GM19468 (cell line): Measurements from ENCODE around the gene FAM174C.
"Not testable (repeated sequence)": the region's sequence is repeated elsewhere in the genome, so short reads cannot be mapped to it uniquely, and the experiment has no call there.

ENCODE experiments used
- ATAC-seq: cut with Tn5 transposase; IDR thresholded peaks from one replicate; pipeline ENCODE4 v1.9.1; 2021; ENCODE audit warnings: mild to moderate bottlenecking, moderate library complexity, moderate number of reproducible peaks; ENCODE audit not compliant: unreplicated experiment; ENCODE audit errors: extremely low read depth

FAM174C gene

DNA sequence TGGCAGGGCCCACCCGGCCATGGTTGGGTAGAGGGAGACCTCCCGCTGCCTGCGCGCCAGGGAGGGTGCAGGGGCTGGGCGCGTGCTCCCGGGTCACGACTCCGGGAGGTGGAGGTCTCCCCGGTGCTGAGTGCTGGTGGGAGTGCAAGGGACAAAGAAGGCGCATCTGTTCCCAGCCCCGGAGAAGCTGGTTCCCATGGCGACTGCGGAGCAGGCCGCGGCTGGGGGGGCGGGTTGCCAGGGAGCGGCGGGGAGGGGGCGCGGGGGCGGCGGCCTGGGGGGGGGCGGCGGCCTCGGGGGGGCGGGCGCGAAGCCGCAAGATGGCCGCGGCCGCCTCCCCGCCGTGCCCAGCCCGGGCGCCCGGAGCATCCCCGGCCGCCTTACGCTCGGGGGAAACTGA lies 38.8 kb upstream of the FAM174C start:
- ATAC-seq = no peak

DNA sequence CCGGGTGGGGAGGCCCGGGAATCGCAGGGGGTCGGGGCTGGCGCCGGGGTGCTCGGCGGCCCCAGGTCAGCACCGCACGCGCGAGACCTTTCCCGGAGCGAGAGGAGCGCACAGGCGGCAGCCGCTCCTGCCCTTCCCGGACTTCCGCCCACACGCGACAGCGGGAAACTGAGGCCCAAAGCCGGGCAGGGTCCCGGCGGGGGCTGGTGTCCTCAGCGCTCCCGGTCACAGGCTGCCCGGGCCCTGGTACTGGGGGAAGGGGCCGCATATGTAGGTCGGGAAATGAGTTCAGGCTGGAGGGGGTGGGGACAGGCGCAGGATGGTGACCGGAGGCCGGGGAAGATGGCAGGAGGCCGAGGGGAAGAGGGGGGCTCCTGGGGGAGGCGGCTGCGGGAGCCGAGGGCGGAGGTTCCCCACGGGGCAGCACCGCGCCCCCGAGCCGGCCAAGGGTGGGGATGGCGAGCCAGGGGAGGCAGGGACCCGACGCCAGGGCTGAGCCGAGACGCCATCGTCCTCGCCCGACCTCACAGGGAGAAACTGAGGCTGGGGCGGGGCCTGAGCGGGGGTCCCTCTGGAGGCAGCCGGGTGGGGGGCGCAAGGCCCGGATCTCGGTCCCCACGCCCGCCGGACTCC lies 38.2 kb upstream of the FAM174C start:
- no peak for ATAC-seq

DNA sequence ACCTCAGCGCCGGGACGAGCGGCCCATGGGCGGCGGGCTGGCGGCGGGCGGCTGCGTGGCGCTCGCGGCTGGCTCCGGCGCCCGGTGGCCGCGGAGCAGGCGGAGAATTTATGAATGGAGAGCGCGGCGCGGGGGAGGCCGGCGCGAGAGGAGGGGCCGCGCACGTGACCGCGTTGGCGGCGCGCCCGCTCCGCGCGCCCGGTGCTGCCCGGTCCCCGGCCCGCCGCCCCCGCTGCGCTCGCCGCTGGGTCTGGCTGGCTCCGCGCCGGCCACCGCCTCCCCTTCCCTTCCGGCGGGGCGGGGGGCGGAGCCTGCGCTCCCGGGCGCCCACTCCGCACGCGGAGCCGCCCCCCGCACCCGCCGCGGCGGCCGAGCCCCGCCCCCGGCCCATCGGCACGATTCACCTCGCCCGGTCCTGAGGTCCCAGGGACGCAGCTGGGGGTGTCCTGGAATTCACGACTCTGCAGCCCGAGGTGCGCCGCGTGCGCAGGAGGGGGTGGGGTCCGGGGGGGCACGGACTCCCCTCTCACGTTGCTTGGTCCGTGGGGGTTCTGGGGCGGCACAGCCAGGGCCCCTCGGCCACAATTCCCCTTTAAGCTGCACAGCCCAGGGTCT lies 37.5 kb upstream of the FAM174C start, which contains the start of gene CBARP:
Gene CBARP, minus strand, starts transcription at position 252 of the 615 bp plus-strand sequence. CDS start 1,905 bp downstream, outside the sequence.
- no peak for ATAC-seq

DNA sequence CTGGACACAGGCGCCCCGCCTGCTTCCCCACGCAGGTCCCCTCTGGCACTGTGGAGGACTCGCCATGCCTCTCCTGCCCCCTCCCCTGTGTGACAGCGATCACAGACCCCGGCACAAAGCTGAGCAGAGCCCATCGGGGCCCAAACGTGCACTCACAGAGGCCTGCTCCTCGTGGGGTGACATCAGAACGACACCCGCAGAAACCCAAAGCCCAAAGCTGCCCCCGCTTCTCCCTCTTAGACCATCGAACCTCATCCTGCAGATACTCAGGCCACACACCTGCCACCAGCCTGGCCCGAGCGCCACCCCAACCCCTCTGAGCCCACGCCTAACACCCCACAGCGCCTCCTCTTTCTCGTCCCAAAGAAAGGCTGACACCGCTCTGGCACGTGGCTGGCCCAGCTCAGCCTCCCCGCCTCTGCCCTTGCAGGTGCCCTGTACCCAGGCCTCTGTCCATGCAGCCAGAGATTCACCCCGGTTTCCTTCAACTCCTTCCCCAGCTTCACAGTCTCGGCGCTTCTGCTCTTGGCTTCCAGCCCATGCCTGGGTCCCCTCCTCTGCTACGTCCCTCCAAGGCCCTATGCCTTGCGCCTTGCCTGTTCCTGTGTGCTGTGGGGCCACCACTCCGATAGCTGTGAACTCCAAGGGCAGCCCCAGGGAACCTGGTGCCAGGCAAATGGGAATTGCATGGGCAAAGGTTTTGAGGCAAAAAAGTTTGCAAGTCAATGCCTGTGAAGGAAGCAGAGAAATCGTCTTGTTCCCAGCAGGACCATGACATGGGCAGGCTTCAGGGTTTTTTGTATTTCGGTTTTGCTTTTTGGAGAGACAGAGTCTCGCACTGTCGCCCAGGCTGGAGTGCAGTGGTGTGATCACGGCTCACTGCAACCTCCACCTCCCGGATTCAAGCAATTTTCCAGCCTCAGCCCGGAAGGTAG lies 36.7 kb upstream of the FAM174C start:
- ATAC-seq = no peak

DNA sequence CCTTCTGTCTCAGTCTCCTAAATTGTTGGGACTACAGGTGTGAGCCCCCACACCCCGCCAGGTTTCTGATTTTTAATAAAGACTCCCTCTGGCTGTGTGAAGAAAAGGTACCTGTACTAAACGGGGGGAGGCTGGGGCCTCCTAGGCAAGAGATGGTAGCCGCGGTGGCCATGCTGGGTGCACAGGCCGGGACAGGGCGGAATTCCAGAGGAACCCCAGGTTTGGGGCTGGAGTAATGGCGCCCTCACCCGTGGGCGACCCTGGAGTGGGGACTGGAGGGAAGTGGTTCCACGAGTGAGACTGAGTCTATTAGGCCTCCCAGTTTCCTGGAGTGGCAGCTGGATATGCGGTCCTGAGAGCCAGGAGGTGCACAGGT lies 35.9 kb upstream of the FAM174C start:
- ATAC-seq = no peak

DNA sequence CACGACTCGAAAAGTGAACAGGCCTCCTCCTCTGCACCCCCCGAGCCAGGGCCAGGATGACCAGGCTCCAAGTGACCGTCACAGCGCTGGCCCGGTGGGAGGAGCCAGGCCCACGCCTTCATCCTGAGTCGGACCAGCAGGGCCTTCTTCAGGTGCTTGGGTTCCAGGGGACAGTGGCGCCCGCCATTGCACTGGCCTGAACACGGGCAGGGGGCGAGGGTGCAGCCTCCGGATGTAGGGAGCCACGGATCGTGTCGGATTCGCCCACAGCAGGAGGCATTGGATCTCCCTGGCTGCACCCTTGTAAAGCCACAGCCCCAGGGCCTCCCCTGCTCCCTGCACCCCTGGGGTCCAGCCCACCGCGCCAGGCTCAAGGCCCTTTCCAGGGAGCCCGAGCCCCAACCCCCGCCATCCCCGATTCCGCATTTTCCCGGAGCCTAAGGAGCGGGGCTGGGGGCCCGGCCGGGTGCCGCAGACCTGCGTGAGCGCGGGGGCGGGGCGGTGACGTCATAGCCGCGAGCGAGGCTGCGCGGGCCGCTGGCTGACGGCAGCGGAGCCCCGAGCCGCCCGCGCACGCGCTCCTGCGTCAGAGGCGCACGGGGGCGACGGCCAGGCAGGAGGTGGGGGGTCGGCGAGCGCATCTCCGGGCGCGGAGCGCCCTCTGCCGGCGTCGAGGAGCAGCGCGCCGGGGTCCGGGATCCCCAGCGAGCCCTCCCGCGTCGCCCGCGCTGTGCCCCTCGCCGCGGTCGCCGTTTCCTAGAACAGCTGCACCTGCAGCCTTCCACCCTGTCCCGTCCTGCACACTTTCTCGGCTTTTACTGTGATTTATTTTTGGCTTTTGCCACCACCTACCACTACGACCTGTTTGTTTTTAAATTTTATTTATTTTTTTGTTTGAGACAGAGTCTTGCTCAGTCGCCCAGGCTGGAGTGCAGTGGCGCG lies 35.3 kb upstream of the FAM174C start:
- no peak for ATAC-seq

DNA sequence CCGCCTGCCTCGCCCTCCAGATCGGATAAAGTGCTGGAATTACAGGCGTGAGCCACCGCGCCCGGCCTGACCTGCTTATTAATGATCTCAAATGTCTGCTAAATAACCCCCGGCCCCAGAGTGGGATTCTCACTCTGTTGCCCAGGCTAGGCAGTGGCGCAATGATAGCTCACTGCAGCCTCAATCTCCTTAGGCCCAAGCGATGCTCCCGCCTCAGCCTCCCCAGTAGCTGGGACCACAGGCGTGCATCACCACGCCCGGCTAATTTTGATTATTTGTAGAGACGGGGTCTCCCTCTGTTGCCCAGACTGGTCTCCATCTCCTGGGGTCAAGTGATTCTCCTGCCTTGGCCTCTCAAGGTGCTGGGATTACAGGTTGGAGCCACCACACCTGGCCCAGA lies 34.4 kb upstream of the FAM174C start:
- no peak for ATAC-seq

DNA sequence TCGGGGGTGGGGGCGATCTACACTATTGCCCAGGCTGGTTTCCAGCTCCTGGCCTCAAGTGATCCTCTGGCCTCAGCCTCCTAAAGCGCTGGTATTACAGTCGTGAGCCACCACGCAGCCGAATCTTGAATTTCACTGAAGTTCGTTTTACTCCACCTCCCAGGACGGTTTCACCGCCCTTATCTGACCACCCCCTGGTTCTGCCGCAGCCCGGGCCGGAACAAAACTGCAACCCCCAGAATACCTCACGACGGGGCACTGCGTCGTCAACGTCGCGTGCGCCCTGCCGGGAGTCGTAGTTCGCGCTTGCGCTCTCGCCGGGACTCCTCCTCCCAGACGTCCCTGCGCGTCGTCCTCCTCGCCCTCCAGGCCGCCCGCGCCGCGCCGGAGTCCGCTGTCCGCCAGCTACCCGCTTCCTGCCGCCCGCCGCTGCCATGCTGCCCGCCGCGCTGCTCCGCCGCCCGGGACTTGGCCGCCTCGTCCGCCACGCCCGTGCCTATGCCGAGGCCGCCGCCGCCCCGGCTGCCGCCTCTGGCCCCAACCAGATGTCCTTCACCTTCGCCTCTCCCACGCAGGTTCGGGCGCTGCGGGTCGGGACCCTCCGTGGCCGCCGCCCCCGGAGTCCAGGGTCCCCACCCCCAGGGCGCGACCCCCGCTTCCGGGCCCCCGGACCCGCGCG lies 33.8 kb upstream of the FAM174C start, which contains the start of gene ATP5F1D:
Gene ATP5F1D, plus strand, starts transcription at position 335 of the 679 bp plus-strand sequence. Its CDS starts 100 bp downstream, at position 435.
- ATAC-seq = peak; percentile 39

DNA sequence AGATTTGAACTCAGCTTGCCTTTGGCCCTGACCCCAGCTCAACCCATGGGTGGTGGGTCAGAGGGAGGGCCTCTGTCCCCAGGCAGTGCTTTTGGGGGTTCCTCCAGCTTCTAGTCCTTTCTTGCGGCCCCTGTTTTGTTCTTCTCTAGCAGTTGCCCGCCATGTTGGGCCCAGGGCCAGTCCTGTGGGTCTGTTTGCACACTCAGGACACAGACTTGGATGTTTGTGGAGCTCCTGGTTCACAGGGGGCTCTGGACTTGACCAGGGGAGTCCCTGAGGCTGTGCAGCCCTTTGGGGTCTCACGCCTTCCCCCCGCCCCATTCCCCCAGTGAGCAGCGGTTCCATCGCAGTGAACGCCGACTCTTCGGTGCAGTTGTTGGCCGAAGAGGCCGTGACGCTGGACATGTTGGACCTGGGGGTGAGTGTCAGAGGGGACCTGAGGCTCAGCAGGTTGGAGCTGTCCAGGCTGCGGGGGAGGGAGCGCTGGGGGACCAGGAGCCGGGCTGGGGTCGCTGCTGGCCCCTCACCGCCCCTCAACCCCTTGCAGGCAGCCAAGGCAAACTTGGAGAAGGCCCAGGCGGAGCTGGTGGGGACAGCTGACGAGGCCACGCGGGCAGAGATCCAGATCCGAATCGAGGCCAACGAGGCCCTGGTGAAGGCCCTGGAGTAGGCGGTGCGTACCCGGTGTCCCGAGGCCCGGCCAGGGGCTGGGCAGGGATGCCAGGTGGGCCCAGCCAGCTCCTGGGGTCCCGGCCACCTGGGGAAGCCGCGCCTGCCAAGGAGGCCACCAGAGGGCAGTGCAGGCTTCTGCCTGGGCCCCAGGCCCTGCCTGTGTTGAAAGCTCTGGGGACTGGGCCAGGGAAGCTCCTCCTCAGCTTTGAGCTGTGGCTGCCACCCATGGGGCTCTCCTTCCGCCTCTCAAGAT lies 31.3 kb upstream of the FAM174C start:
- no peak for ATAC-seq

DNA sequence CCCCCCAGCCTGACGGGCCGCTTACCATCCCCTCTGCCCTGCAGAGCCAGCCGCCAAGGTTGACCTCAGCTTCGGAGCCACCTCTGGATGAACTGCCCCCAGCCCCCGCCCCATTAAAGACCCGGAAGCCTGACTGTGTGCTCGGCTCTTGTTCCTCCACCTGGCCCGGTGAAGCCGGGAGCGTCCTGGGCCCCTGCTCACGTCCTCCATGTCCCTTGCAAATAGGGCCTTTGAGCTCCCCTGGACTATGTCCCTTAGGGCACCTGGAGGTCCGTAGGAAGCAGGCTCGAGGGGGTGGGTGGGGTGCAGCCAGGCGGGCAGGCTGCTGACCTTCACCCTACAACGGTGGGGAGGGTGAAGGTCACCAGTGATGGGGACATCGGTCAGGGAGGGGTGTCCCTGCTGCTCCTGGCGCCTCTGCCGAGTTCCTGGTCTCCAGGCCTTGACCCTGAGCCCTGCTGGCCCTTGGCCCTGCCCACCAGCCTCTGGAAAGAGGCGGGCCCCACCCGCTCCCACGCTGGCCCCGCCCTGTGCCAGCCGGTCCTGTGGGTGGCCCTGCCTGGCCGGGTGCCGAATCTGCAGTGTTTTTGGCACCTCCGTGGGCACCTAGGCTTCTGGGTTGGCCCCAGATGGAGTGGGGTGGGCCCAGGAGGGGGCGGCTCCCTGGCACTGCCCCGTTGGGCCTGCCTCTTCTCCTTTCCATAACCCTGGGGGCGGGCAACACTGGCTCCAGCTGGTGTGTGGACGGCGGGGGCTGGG lies 30.5 kb upstream of the FAM174C start:
- no peak for ATAC-seq

DNA sequence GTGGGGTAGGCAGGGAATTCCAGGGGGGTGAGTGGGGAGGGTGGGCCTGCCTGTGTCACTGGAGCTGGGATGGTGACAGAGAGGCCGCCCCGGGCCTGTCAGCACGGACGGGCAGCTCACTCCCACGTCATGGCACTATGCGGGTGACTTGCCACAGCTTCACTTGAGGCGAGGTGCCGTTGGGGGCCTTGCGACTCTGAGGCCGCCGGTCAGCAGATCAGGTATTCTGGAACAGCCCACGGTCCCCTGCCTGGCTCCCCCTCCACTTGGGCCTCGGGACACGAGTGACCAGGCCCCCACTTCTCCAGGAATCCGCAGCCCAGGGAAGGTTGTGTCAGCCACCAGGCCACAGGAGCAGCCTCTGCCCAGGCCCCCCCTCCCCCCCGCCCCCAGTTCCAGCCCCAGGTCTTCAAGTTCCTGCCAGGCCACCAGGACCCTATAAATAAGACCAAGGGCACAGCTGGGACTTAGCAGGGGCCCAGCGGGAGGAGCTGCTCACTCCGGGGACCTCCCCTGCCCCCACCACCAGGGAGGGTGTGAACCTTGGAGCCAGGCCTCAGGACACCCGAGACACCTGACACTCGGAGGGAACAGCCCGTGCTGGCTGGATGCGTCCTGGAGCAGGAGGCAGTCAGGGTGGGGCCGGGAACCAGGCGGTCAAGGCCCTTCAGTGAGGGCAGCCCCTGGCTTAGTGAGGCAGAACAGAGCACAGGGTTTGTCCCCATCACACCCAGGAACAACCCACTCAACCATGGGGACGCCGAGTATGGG lies 29.7 kb upstream of the FAM174C start:
- no peak for ATAC-seq

DNA sequence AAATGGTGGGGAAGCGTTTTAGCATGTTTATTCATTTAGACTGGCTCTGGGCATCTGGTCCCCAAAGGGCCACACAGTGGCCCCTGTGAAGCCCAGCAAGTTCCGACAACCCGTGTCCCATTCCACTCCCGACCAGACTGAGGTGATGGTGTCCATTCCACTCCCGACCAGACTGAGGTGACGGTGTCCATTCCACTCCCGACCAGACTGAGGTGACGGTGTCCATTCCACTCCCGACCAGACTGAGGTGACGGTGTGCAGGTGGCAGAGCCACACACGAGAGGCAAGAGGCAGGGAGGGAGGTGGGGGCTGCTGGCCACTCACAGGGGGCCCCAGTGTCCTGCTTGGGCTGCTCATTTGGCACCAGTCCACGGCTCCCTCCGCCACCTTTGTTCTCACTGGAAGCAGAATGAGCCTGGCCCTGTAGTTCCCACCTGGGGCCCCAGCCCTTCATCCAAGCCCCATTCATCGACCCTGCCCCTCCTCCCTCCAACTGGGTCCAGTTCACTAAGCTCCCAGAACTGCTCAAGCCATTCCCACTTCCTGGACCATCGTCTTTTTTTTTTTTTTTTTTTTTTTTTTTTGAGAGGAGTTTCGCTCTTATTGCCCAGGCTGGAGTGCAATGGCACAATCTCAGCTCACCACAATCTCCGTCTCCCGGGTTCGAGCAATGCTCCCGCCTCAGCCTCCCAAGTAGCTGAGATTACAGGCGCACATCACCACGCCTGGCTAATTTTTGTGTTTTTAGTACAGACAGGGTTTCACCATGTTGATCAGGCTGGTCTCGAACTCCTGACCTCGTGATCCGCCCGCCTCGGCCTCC lies 28.9 kb upstream of the FAM174C start:
- ATAC-seq = not testable (repeated sequence)

DNA sequence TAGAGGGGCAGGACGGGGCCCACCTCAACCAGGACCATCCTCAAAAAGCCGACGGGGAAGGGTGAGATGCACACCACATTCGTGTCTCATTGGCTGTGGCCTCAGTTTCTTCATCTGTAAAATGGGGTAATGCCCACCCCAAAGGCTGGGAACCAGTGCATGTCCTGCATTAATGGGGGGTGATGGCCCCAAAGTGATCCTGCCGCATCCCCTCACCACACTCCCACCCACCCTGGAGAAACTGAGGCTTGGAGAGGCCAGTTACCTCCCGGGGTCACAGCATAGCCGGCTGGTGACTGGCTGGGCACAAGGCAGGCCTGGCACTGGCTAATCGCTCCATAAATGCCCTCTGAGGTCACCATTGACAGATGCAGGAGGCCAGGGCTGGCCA lies 27.6 kb upstream of the FAM174C start:
- no peak for ATAC-seq

DNA sequence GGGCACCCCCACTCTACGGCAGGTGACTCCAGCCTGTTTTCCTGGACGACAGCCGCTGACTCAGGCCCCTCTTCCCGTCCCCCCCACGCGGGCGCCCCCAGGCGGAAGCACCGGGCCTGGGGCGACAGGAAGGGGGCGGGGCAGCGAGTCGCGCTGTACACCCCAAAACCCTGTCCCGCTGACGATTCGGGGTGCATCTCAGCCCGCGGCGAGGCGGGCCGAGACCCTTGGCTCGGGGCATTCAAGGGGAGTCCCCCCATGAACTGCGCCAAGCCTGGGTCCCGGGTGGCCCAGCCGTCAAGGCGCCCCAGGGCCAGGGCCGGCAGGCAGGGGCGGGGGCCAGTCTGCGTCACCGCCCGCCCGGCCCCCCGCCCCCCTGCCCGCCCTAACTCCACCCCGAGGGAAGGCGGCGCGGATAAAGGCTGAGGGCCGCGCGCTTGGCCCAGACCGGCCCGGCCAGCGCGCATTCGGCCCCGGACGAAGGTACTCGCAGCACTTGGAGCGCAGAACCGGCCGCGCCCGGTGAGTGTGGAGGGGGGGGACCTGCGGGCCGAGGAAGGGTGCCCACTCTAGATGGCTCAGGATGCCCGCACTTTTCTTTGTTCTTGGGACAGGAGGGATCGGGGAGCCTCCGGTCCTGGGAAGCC lies 27.1 kb upstream of the FAM174C start, which contains the start of gene MIDN:
Gene MIDN, plus strand, starts transcription at position 445 of the 647 bp plus-strand sequence. CDS start 1,714 bp downstream, outside the sequence.
- ATAC-seq = no peak

DNA sequence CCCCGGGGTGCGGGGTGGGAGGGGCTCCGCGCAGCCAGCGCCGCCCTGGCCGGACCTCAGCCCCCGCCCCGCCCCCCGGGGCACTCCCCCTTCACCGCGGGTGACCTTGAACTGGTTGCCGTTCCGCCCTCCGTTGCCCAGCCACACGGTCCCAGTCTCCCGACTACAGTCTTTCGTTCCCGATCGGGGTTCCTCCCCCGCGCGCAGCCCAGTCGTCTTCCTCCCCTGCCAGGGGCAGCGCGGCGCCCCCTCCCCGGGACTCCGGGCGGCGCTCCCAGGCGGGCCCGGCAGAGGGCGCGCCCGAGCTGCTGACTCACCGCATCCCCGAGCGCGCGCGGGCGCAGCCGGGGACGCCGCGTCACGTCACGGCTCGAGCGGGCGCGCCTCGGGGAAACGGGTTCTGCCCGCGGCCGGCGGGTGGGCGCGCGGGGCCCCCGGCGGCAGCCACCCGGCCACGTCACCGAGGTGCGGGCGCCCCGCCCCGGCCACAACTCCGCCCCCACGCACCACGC lies 26.5 kb upstream of the FAM174C start:
- peak; percentile 20 for ATAC-seq
